Measurements from ENCODE around the gene PIGL.

DNA sequence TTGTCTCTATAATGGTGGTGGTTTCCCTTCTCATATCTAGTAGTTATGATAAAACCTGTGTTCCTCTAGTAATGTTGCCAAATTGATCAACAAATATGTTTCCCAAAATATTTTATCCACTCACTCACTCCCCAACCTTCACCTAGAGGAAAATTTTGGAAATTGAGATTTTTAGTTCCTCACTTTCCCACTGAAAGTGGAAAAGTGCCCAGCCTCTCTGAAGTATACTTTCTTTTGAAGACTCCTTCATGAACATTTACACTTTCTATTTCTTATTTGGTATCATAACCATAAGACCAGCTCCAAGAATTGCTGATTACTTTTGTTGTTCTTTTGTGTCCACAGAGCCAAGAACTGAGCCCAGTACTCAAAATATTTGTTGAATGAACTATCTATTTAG, 141.4 kb downstream of the PIGL start:
- TF ChIP-seq, protein P1, sequence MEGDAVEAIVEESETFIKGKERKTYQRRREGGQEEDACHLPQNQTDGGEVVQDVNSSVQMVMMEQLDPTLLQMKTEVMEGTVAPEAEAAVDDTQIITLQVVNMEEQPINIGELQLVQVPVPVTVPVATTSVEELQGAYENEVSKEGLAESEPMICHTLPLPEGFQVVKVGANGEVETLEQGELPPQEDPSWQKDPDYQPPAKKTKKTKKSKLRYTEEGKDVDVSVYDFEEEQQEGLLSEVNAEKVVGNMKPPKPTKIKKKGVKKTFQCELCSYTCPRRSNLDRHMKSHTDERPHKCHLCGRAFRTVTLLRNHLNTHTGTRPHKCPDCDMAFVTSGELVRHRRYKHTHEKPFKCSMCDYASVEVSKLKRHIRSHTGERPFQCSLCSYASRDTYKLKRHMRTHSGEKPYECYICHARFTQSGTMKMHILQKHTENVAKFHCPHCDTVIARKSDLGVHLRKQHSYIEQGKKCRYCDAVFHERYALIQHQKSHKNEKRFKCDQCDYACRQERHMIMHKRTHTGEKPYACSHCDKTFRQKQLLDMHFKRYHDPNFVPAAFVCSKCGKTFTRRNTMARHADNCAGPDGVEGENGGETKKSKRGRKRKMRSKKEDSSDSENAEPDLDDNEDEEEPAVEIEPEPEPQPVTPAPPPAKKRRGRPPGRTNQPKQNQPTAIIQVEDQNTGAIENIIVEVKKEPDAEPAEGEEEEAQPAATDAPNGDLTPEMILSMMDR (IDR thresholded peaks at IDR 0.05; ENCODE audit: extremely low read depth in 1 of 2, insufficient read depth in 1 of 2, low read depth in 1 of 2, low read length in 2 of 2) = no peak
- TF ChIP-seq POLR2A (IDR thresholded peaks at IDR 0.05; ENCODE audit: low read depth, low read length) (no peak), MYC (IDR thresholded peaks at IDR 0.05; ENCODE audit: low read depth, low read length) (no peak), EZH2 (IDR thresholded peaks at IDR 0.05; ENCODE audit: borderline replicate concordance, low read depth, low read length, severe bottlenecking) (no peak), POLR2AphosphoS5 (IDR thresholded peaks at IDR 0.05; ENCODE audit: insufficient read depth, low read depth, low read length) (no peak), FOS (IDR thresholded peaks at IDR 0.05; ENCODE audit: borderline replicate concordance, insufficient read depth, low read length) (no peak)
- TF ChIP-seq, protein P2, sequence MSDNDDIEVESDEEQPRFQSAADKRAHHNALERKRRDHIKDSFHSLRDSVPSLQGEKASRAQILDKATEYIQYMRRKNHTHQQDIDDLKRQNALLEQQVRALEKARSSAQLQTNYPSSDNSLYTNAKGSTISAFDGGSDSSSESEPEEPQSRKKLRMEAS (IDR thresholded peaks at IDR 0.05; ENCODE audit: insufficient read depth, insufficient read length) = no peak

All from endothelial cell of umbilical vein (primary cell).